NCI-H1436 (cell line): Measurements from ENCODE around the gene NPR3.

Experiments
- DNase-seq: peaks from one replicate; lab custom pipeline; 2025; lab: John Stamatoyannopoulos, UW

The NPR3 gene

GRCh38 chr5:32808783-32809182 lies 97.7 kb downstream of the NPR3 start:
- no peak for DNase-seq

- DNase-seq, result no peak
Observed at GRCh38 chr5:32810804-32811203, 99.7 kb downstream of the NPR3 start.

- no peak for DNase-seq
Observed at GRCh38 chr5:32812399-32812798, 101.3 kb downstream of the NPR3 start.

GRCh38 chr5:32814141-32814540 lies 103.0 kb downstream of the NPR3 start:
- no peak for DNase-seq

- DNase-seq, result no peak
Observed at GRCh38 chr5:32814620-32815019, 103.5 kb downstream of the NPR3 start.

GRCh38 chr5:32827981-32828380 lies 116.9 kb downstream of the NPR3 start:
- no peak for DNase-seq

- no peak for DNase-seq
Observed at GRCh38 chr5:32828492-32828891, 117.4 kb downstream of the NPR3 start.

GRCh38 chr5:32831624-32832023 lies 120.5 kb downstream of the NPR3 start:
- DNase-seq, result no peak

- DNase-seq, result no peak
Observed at GRCh38 chr5:32833127-32833526, 122.0 kb downstream of the NPR3 start.

GRCh38 chr5:32833663-32834062 lies 122.5 kb downstream of the NPR3 start:
- DNase-seq, result no peak

- DNase-seq, result no peak
Observed at GRCh38 chr5:32834251-32834650, 123.1 kb downstream of the NPR3 start.

GRCh38 chr5:32836176-32836575 lies 125.1 kb downstream of the NPR3 start:
- DNase-seq, result no peak

GRCh38 chr5:32837211-32837610 lies 126.1 kb downstream of the NPR3 start:
- no peak for DNase-seq

GRCh38 chr5:32839106-32839505 lies 128.0 kb downstream of the NPR3 start:
- no peak for DNase-seq

- no peak for DNase-seq
Observed at GRCh38 chr5:32840606-32841005, 129.5 kb downstream of the NPR3 start.
